Measurements from ENCODE around the gene ADAMTS6. TPM values are rescaled to one million over a fixed set of nuclear protein-coding genes. Genes with fewer than 3 reads are reported as not detected.

Gene ADAMTS6
- polyA plus RNA-seq, 3 donors = 0.01 TPM; not detected in 2

DNA sequence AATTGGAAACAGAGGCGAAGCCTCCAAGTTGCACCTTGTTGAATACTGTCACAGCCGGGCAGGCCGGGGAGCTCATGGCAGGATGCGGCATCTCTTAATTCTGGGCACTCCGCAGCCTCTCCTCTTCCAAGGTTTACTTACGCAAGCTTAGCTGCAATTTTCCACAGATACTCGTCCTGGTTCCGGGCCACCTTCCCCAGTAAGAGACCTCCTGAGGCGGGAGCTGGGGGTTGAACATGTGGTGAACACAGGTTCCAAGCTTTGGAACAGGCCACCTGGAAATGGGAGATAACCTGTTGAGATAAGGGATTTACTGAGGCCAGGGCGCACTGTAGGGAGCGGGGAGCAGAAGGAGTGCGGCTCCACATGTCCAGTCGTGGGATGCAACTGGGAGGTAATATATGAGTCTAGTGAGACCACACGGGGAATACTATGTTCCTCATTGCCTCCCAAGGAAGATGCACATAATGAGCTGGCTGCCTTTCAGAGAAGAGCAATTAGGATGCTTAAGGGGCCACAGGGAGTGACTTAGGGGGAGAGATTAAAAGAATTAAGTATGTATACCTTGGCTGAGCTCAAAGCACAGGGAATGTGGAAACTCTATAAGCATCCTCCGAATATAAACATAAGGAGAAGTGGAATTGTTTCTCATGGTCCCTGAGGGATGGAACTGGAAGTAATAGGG is 377.8 kb downstream of the ADAMTS6 start:
- Histone ChIP-seq H3K4me3 (replicated peaks in 1 of 3; ENCODE audit: low read depth in 2 of 3, low read length in 3 of 3) (peak overlapping the region in 1 of 3 experiments; percentile 79), H3K36me3 (replicated peaks in 1 of 2; ENCODE audit: control insufficient read depth in 1 of 2, insufficient read depth in 2 of 2, low read length in 2 of 2) (no peaks in the 10 kb centered on the region), H3K27ac (ENCODE audit: low read depth in 1 of 2, low read length in 2 of 2) (no peak overlapping the region), H3K4me1 (ENCODE audit: control insufficient read depth in 1 of 2, insufficient read depth in 2 of 2, low read length in 2 of 2) (peaks cover 4 to 9% of the 10 kb centered on the region in 2 donors), H3K4me2 (replicated peaks; ENCODE audit: extremely low read depth, low read length, poor library complexity, severe bottlenecking) (peak overlapping the region; percentile 82), H3K9ac (ENCODE audit: insufficient read depth, low read length, poor library complexity, severe bottlenecking) (peak overlapping the region; percentile 77), H2AFZ (ENCODE audit: insufficient read depth, low read depth, low read length, poor library complexity, severe bottlenecking) (peak overlapping the region; percentile 88), H4K20me1 (ENCODE audit: insufficient read depth, low read length) (no peaks in the 10 kb centered on the region), H3K79me2 (ENCODE audit: insufficient read depth, low read length) (no peaks in the 10 kb centered on the region), H3K9me3 (replicated peaks in 1 of 2; ENCODE audit: control insufficient read depth in 1 of 2, insufficient read depth in 1 of 2, low read length in 2 of 2) (no peaks in the 10 kb centered on the region), H3K27me3 (ENCODE audit: control insufficient read depth in 2 of 2, insufficient read depth in 2 of 2, low read length in 2 of 2) (peaks cover 0 to 5% of the 10 kb centered on the region in 2 donors)
- Mint-ChIP-seq H3K4me3 (peak overlapping the region; percentile 19 to 74), H3K27me3 (ENCODE audit: low read depth in 3 of 3) (peaks cover 10 to 28% (median 14%) of the 10 kb centered on the region in 3 donors), H3K9me3 (peaks cover 0 to 2% (median 0%) of the 10 kb centered on the region in 7 donors), H3K36me3 (no peaks in the 10 kb centered on the region), H3K27ac (no peak overlapping the region), H3K4me1 (peaks cover 10% of the 10 kb centered on the region)
- TF ChIP-seq, protein P1, sequence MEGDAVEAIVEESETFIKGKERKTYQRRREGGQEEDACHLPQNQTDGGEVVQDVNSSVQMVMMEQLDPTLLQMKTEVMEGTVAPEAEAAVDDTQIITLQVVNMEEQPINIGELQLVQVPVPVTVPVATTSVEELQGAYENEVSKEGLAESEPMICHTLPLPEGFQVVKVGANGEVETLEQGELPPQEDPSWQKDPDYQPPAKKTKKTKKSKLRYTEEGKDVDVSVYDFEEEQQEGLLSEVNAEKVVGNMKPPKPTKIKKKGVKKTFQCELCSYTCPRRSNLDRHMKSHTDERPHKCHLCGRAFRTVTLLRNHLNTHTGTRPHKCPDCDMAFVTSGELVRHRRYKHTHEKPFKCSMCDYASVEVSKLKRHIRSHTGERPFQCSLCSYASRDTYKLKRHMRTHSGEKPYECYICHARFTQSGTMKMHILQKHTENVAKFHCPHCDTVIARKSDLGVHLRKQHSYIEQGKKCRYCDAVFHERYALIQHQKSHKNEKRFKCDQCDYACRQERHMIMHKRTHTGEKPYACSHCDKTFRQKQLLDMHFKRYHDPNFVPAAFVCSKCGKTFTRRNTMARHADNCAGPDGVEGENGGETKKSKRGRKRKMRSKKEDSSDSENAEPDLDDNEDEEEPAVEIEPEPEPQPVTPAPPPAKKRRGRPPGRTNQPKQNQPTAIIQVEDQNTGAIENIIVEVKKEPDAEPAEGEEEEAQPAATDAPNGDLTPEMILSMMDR (IDR thresholded peaks at IDR 0.05) = no peak
- intact Hi-C loops (cut with micrococcal nuclease) = loop anchor here in 1 of 2 donors (10.0 kb wide), 1 partner anchor 381 kb away; the partner anchor contains the start of gene ADAMTS6
- WGBS (ENCODE audit: insufficient coverage) = 94% methylated on average over 13 of the region's 15 CpGs
- DNase-seq = no peak

DNA sequence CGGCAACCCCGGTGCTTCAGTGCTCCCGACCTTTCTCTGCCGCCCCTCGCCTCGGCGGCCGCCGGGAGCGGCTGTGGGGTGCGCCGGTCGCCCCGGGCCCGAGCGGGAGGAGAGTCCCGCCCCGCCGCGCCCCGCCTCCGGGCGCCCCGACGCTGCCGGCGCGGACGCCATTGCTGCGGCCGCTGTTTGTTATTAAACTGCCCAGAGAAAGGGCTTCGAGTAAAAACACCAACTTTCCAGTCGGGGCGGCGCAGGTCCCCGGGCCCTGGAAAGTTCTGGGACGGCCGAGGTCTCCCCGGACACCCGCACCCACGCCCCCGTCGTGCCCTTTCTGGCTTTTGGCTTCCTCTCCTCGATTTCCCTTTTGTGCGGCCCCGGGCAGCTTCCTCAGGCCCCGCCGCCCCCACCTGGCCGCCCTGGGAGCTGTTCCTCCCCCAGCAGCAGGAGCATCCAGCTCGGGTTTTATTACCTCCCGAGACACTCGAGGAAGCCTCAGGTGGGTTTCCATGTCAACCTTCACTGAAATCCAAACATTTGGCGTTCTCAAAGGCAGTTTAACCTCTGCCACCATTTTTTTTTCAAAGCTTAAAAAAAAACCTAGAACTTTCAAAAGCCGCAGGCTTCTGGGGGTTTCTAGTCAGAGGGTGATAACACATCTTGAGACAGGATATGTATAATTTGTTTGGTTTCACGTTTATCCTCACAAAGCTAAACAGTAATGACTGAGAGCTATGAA is 378.6 kb downstream of the ADAMTS6 start:
- Histone ChIP-seq H3K9me3 (replicated peaks in 1 of 2; ENCODE audit: control insufficient read depth in 1 of 2, insufficient read depth in 1 of 2, low read length in 2 of 2) (no peaks in the 10 kb centered on the region), H3K27me3 (ENCODE audit: control insufficient read depth in 2 of 2, insufficient read depth in 2 of 2, low read length in 2 of 2) (peaks cover 0 to 5% of the 10 kb centered on the region in 2 donors), H3K36me3 (replicated peaks in 1 of 2; ENCODE audit: control insufficient read depth in 1 of 2, insufficient read depth in 2 of 2, low read length in 2 of 2) (no peaks in the 10 kb centered on the region), H3K9ac (ENCODE audit: insufficient read depth, low read length, poor library complexity, severe bottlenecking) (peak overlapping the region; percentile 77), H3K4me3 (replicated peaks in 1 of 3; ENCODE audit: low read depth in 2 of 3, low read length in 3 of 3) (peak overlapping the region; percentile 54 to 83 (median 79)), H3K4me1 (ENCODE audit: control insufficient read depth in 1 of 2, insufficient read depth in 2 of 2, low read length in 2 of 2) (peaks cover 4 to 9% of the 10 kb centered on the region in 2 donors), H3K79me2 (ENCODE audit: insufficient read depth, low read length) (no peaks in the 10 kb centered on the region), H3K27ac (ENCODE audit: low read depth in 1 of 2, low read length in 2 of 2) (peak overlapping the region in 1 of 2 donors; percentile 38), H4K20me1 (ENCODE audit: insufficient read depth, low read length) (no peaks in the 10 kb centered on the region), H2AFZ (ENCODE audit: insufficient read depth, low read depth, low read length, poor library complexity, severe bottlenecking) (peak overlapping the region; percentile 88), H3K4me2 (replicated peaks; ENCODE audit: extremely low read depth, low read length, poor library complexity, severe bottlenecking) (peak overlapping the region; percentile 82)
- peak overlapping the region; percentile 87 to 98 for H3K4me3 Mint-ChIP-seq
- TF ChIP-seq, protein P1 (IDR thresholded peaks at IDR 0.05) = peak; percentile 22
- H3K4me1 Mint-ChIP-seq = peaks cover 10% of the 10 kb centered on the region
- H3K27me3 Mint-ChIP-seq (ENCODE audit: low read depth in 3 of 3) = peaks cover 10 to 28% (median 14%) of the 10 kb centered on the region in 3 donors
- peak overlapping the region in 1 of 7 donors; percentile 9 for H3K27ac Mint-ChIP-seq
- H3K9me3 Mint-ChIP-seq = peaks cover 0 to 2% (median 0%) of the 10 kb centered on the region in 7 donors
- intact Hi-C loops (cut with micrococcal nuclease) = loop anchor here in 1 of 2 donors (10.0 kb wide), 1 partner anchor 382 kb away; the partner anchor contains the start of gene ADAMTS6
- H3K36me3 Mint-ChIP-seq = no peaks in the 10 kb centered on the region
- peak in 2 of 3 donors; percentile 7 to 33 for DNase-seq
- WGBS (ENCODE audit: insufficient coverage) = under 1% methylated on average over 53 of the region's 55 CpGs

All from CD14-positive monocyte (primary cell).